GM21825 (cell line): ENCODE measurements around the gene ZNF688.
A peak's percentile ranks its signal among the peaks of the same experiment; 100 is the strongest.
"Not testable (repeated sequence)": the region's sequence is repeated elsewhere in the genome, so short reads cannot be mapped to it uniquely, and the experiment has no call there.

Experiments
- ATAC-seq: cut with Tn5 transposase; IDR thresholded peaks from one replicate; pipeline ENCODE4 v1.9.1; 2021; ENCODE audit warnings: mild to moderate bottlenecking, moderate library complexity; ENCODE audit not compliant: unreplicated experiment

Gene ZNF688

GRCh38 chr16:30571445-30572322, at the start of gene ZNF688:
ZNF688 (minus strand) TSS chr16:30571714; CDS start chr16:30571629, 85 bp downstream.
- peak; percentile 61 for ATAC-seq

GRCh38 chr16:30620169-30620568, 48.7 kb upstream of the ZNF688 start:
- ATAC-seq: no peak

GRCh38 chr16:30619638-30620037, 48.1 kb upstream of the ZNF688 start:
- ATAC-seq: no peak

- no peak for ATAC-seq
Measured at GRCh38 chr16:30619202-30619601, 47.7 kb upstream of the ZNF688 start.

GRCh38 chr16:30615358-30616091, 44.0 kb upstream of the ZNF688 start:
- ATAC-seq: no peak

- peak; percentile 80 for ATAC-seq
Measured at GRCh38 chr16:30609926-30610839, 38.7 kb upstream of the ZNF688 start, which contains the start of gene ZNF689. ZNF689 (minus strand) TSS chr16:30610389; CDS start chr16:30610041, 348 bp downstream.

GRCh38 chr16:30609002-30609925, 37.8 kb upstream of the ZNF688 start:
- ATAC-seq: peak; percentile 23

GRCh38 chr16:30606004-30606403, 34.5 kb upstream of the ZNF688 start:
- ATAC-seq: no peak

- no peak for ATAC-seq
Measured at GRCh38 chr16:30605158-30605557, 33.6 kb upstream of the ZNF688 start.

GRCh38 chr16:30604316-30604947, 32.9 kb upstream of the ZNF688 start:
- no peak for ATAC-seq

GRCh38 chr16:30603945-30604315, 32.4 kb upstream of the ZNF688 start:
- no peak for ATAC-seq

GRCh38 chr16:30602616-30603277, 31.2 kb upstream of the ZNF688 start:
- no peak for ATAC-seq

GRCh38 chr16:30601966-30602365, 30.5 kb upstream of the ZNF688 start:
- ATAC-seq: no peak

- ATAC-seq: no peak
Measured at GRCh38 chr16:30600929-30601328, 29.4 kb upstream of the ZNF688 start.

- ATAC-seq: no peak
Measured at GRCh38 chr16:30600215-30600614, 28.7 kb upstream of the ZNF688 start.

GRCh38 chr16:30592871-30593270, 21.4 kb upstream of the ZNF688 start:
- no peak for ATAC-seq

GRCh38 chr16:30590869-30591268, 19.4 kb upstream of the ZNF688 start:
- ATAC-seq: not testable (repeated sequence)

- ATAC-seq: not testable (repeated sequence)
Measured at GRCh38 chr16:30589582-30589981, 18.1 kb upstream of the ZNF688 start.

- ATAC-seq: no peak
Measured at GRCh38 chr16:30588651-30589050, 17.1 kb upstream of the ZNF688 start.
